Liver (tissue), 3 donors: ENCODE data around the gene ISCU.

Source experiments
- ATF3 ChIP-seq: IDR thresholded peaks from 2 replicates; pipeline ENCODE4 v1.6.1; 2016; ENCODE audit warnings: antibody characterized with exemption
- CTCF ChIP-seq: fragments of 150-350 bp; IDR thresholded peaks from 2 replicates; pipeline ENCODE4 v1.5.1; 2017; ENCODE audit warnings: improper control_type of control experiment, low read depth, low read length; ENCODE audit not compliant: missing input control
- FOXA1 ChIP-seq: IDR thresholded peaks from 2 replicates; pipeline ENCODE4 v1.6.1; 2016; ENCODE audit warnings: antibody characterized with exemption
- FOXA2 ChIP-seq: IDR thresholded peaks from 2 replicates; pipeline ENCODE4 v1.6.1; 2016; ENCODE audit warnings: antibody characterized with exemption
- HNF4G ChIP-seq: IDR thresholded peaks from 2 replicates; pipeline ENCODE4 v1.6.1; 2016; ENCODE audit warnings: antibody characterized with exemption
- JUND ChIP-seq, 2 donors: IDR thresholded peaks; 2 replicates each; pipeline ENCODE4 v1.6.1; 2016; ENCODE audit warnings: antibody characterized with exemption in 2 of 2
- NR2F2 ChIP-seq: IDR thresholded peaks from 2 replicates; pipeline ENCODE4 v1.6.1; 2016; ENCODE audit warnings: antibody characterized with exemption
- RAD21 ChIP-seq, 2 donors: IDR thresholded peaks; 2 replicates each; pipeline ENCODE4 v1.6.1; 2016; ENCODE audit warnings: antibody characterized with exemption in 2 of 2, mild to moderate bottlenecking in 2 of 2
- TAF1 ChIP-seq: conservative IDR thresholded peaks from 2 replicates; pipeline ENCODE4 v1.6.1; 2016; ENCODE audit warnings: antibody characterized with exemption, mild to moderate bottlenecking
- YY1 ChIP-seq: IDR thresholded peaks from 2 replicates; pipeline ENCODE4 v1.6.1; 2016; ENCODE audit warnings: antibody characterized with exemption, mild to moderate bottlenecking
- TF ChIP-seq, protein P1 (sequence below): IDR thresholded peaks from 2 replicates; pipeline ENCODE4 v1.6.1; 2016; ENCODE audit warnings: antibody characterized with exemption, mild to moderate bottlenecking
- TF ChIP-seq, protein P2 (sequence below): IDR thresholded peaks from 2 replicates; pipeline ENCODE4 v1.6.1; 2016; ENCODE audit warnings: antibody characterized with exemption
- TF ChIP-seq, protein P3 (sequence below): IDR thresholded peaks from 2 replicates; pipeline ENCODE4 v1.6.1; 2016; ENCODE audit warnings: antibody characterized with exemption
- donor health status: healthy.
- donor health status: healthy.

- no peak for TF ChIP-seq CTCF
- no peak for TF ChIP-seq FOXA1
- TF ChIP-seq RAD21 (IDR thresholded peaks at IDR 0.05) = no peak
- no peak for TF ChIP-seq YY1
- TF ChIP-seq, protein P1, sequence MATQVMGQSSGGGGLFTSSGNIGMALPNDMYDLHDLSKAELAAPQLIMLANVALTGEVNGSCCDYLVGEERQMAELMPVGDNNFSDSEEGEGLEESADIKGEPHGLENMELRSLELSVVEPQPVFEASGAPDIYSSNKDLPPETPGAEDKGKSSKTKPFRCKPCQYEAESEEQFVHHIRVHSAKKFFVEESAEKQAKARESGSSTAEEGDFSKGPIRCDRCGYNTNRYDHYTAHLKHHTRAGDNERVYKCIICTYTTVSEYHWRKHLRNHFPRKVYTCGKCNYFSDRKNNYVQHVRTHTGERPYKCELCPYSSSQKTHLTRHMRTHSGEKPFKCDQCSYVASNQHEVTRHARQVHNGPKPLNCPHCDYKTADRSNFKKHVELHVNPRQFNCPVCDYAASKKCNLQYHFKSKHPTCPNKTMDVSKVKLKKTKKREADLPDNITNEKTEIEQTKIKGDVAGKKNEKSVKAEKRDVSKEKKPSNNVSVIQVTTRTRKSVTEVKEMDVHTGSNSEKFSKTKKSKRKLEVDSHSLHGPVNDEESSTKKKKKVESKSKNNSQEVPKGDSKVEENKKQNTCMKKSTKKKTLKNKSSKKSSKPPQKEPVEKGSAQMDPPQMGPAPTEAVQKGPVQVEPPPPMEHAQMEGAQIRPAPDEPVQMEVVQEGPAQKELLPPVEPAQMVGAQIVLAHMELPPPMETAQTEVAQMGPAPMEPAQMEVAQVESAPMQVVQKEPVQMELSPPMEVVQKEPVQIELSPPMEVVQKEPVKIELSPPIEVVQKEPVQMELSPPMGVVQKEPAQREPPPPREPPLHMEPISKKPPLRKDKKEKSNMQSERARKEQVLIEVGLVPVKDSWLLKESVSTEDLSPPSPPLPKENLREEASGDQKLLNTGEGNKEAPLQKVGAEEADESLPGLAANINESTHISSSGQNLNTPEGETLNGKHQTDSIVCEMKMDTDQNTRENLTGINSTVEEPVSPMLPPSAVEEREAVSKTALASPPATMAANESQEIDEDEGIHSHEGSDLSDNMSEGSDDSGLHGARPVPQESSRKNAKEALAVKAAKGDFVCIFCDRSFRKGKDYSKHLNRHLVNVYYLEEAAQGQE = no peak
- no peak for TF ChIP-seq HNF4G
- TF ChIP-seq, protein P2, sequence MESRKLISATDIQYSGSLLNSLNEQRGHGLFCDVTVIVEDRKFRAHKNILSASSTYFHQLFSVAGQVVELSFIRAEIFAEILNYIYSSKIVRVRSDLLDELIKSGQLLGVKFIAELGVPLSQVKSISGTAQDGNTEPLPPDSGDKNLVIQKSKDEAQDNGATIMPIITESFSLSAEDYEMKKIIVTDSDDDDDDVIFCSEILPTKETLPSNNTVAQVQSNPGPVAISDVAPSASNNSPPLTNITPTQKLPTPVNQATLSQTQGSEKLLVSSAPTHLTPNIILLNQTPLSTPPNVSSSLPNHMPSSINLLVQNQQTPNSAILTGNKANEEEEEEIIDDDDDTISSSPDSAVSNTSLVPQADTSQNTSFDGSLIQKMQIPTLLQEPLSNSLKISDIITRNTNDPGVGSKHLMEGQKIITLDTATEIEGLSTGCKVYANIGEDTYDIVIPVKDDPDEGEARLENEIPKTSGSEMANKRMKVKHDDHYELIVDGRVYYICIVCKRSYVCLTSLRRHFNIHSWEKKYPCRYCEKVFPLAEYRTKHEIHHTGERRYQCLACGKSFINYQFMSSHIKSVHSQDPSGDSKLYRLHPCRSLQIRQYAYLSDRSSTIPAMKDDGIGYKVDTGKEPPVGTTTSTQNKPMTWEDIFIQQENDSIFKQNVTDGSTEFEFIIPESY = no peak
- no peak for TF ChIP-seq JUND (IDR thresholded peaks at IDR 0.05)
- no peak for TF ChIP-seq ATF3
- TF ChIP-seq FOXA2 = no peak
- TF ChIP-seq NR2F2 = no peak
- TF ChIP-seq TAF1 = no peak
- TF ChIP-seq, protein P3, sequence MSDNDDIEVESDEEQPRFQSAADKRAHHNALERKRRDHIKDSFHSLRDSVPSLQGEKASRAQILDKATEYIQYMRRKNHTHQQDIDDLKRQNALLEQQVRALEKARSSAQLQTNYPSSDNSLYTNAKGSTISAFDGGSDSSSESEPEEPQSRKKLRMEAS = no peak
Measured at GRCh38 chr12:108589028-108589839, 26.8 kb downstream of the ISCU start.
